ENCODE results near the gene HOXC9.

The HOXC9 gene

GRCh38 chr12:54010972-54011664, 11.2 kb downstream of the HOXC9 start:
- Mint-ChIP-seq H3K27ac (no peak overlapping the region), H3K36me3 (peaks cover 2% of the 10 kb centered on the region), H3K4me3 (no peak overlapping the region), H3K9me3 (no peaks in the 10 kb centered on the region), H3K27me3 (peaks cover 100% of the 10 kb centered on the region), H3K4me1 (peaks cover 25% of the 10 kb centered on the region)
- CTCF ChIA-PET: interaction anchor here (1.2 kb wide), 1 partner anchor 190 kb away, joined by 5 read pairs; no protein-coding TSS in a partner anchor
- DNase-seq: no peak

- Mint-ChIP-seq H3K27ac (no peak overlapping the region), H3K9me3 (no peaks in the 10 kb centered on the region), H3K4me1 (peaks cover 18% of the 10 kb centered on the region), H3K36me3 (no peaks in the 10 kb centered on the region), H3K4me3 (no peak overlapping the region), H3K27me3 (peaks cover 100% of the 10 kb centered on the region)
- no peak for DNase-seq
- CTCF ChIA-PET: interaction anchor here (1.0 to 2.4 kb wide), 4 partner anchors 27 to 196 kb away, joined by 3 to 9 read pairs (median 4); partner anchors contain the start of gene HOXC10
Observed at GRCh38 chr12:54011665-54012532, 11.9 kb downstream of the HOXC9 start.

GRCh38 chr12:54012631-54013409, 12.9 kb downstream of the HOXC9 start:
- peaks cover 24% of the 10 kb centered on the region for H3K4me1 Mint-ChIP-seq
- no peak overlapping the region for H3K4me3 Mint-ChIP-seq
- no peaks in the 10 kb centered on the region for H3K9me3 Mint-ChIP-seq
- no peak overlapping the region for H3K27ac Mint-ChIP-seq
- CTCF ChIA-PET: interaction anchor here (1.0 to 2.4 kb wide), 3 partner anchors 28 to 195 kb away, joined by 3 to 9 read pairs (median 3); partner anchors contain the start of gene HOXC10
- DNase-seq: no peak
- H3K27me3 Mint-ChIP-seq: peaks cover 100% of the 10 kb centered on the region
- no peaks in the 10 kb centered on the region for H3K36me3 Mint-ChIP-seq

- Mint-ChIP-seq H3K4me1 (peaks cover 27% of the 10 kb centered on the region), H3K9me3 (no peaks in the 10 kb centered on the region), H3K27ac (no peak overlapping the region), H3K4me3 (no peak overlapping the region), H3K27me3 (peaks cover 100% of the 10 kb centered on the region), H3K36me3 (no peaks in the 10 kb centered on the region)
- CTCF ChIA-PET: interaction anchor here (0.7 to 2.4 kb wide), 2 partner anchors 176 to 193 kb away, joined by 4 to 9 read pairs; no protein-coding TSS in a partner anchor
- DNase-seq: no peak
Observed at GRCh38 chr12:54014377-54015017, 14.5 kb downstream of the HOXC9 start.

GRCh38 chr12:54015018-54015931, 15.3 kb downstream of the HOXC9 start:
- Mint-ChIP-seq H3K9me3 (no peaks in the 10 kb centered on the region), H3K27me3 (peaks cover 100% of the 10 kb centered on the region), H3K4me3 (no peak overlapping the region), H3K36me3 (no peaks in the 10 kb centered on the region), H3K27ac (no peak overlapping the region), H3K4me1 (peaks cover 30% of the 10 kb centered on the region)
- no peak for DNase-seq
- CTCF ChIA-PET: interaction anchor here (0.9 to 1.2 kb wide), 2 partner anchors 16 to 192 kb away, joined by 3 to 5 read pairs; no protein-coding TSS in a partner anchor

- CTCF ChIA-PET: interaction anchor here (1.2 to 2.2 kb wide), 4 partner anchors 10 to 203 kb away, joined by 3 to 22 read pairs (median 6); partner anchors contain the start of gene HOXC5
- H3K36me3 Mint-ChIP-seq: no peaks in the 10 kb centered on the region
- no peak overlapping the region for H3K27ac Mint-ChIP-seq
- H3K9me3 Mint-ChIP-seq: no peaks in the 10 kb centered on the region
- H3K4me3 Mint-ChIP-seq: no peak overlapping the region
- peaks cover 29% of the 10 kb centered on the region for H3K4me1 Mint-ChIP-seq
- no peak for DNase-seq
- H3K27me3 Mint-ChIP-seq: peaks cover 100% of the 10 kb centered on the region
Observed at GRCh38 chr12:54016051-54016450, 16.1 kb downstream of the HOXC9 start.

GRCh38 chr12:54016478-54016964, 16.6 kb downstream of the HOXC9 start:
- Mint-ChIP-seq H3K4me3 (no peak overlapping the region), H3K36me3 (no peaks in the 10 kb centered on the region), H3K9me3 (no peaks in the 10 kb centered on the region), H3K27me3 (peaks cover 100% of the 10 kb centered on the region), H3K4me1 (peaks cover 26% of the 10 kb centered on the region), H3K27ac (no peak overlapping the region)
- CTCF ChIA-PET: interaction anchor here (0.9 to 2.2 kb wide), 6 partner anchors 9 to 202 kb away, joined by 3 to 22 read pairs (median 6); partner anchors contain the start of gene HOXC5
- no peak for DNase-seq

GRCh38 chr12:54017027-54017788, 17.2 kb downstream of the HOXC9 start:
- Mint-ChIP-seq H3K27ac (no peak overlapping the region), H3K4me1 (peaks cover 26% of the 10 kb centered on the region), H3K4me3 (peak overlapping the region; percentile 73), H3K27me3 (peaks cover 100% of the 10 kb centered on the region), H3K36me3 (no peaks in the 10 kb centered on the region), H3K9me3 (no peaks in the 10 kb centered on the region)
- CTCF ChIA-PET: interaction anchor here (0.9 to 2.2 kb wide), 7 partner anchors 9 to 202 kb away, joined by 3 to 22 read pairs (median 5); partner anchors contain the start of gene HOXC5
- DNase-seq: no peak

- H3K27me3 Mint-ChIP-seq: peaks cover 100% of the 10 kb centered on the region
- peak overlapping the region; percentile 73 for H3K4me3 Mint-ChIP-seq
- peaks cover 26% of the 10 kb centered on the region for H3K4me1 Mint-ChIP-seq
- no peak overlapping the region for H3K27ac Mint-ChIP-seq
- no peaks in the 10 kb centered on the region for H3K9me3 Mint-ChIP-seq
- CTCF ChIA-PET: interaction anchor here (1.0 to 2.2 kb wide), 5 partner anchors 12 to 197 kb away, joined by 3 to 22 read pairs (median 8); partner anchors contain the start of gene HOXC5
- peak; percentile 80 for DNase-seq
- H3K36me3 Mint-ChIP-seq: no peaks in the 10 kb centered on the region
Observed at GRCh38 chr12:54017878-54018467, 18.0 kb downstream of the HOXC9 start.

- Mint-ChIP-seq H3K27me3 (peaks cover 100% of the 10 kb centered on the region), H3K36me3 (no peaks in the 10 kb centered on the region), H3K27ac (no peak overlapping the region), H3K4me3 (peak overlapping the region; percentile 73), H3K4me1 (peaks cover 26% of the 10 kb centered on the region), H3K9me3 (no peaks in the 10 kb centered on the region)
- DNase-seq: no peak
- CTCF ChIA-PET: no interaction called here
Observed at GRCh38 chr12:54018468-54018984, 18.6 kb downstream of the HOXC9 start.

- peaks cover 100% of the 10 kb centered on the region for H3K27me3 Mint-ChIP-seq
- H3K9me3 Mint-ChIP-seq: no peaks in the 10 kb centered on the region
- no peak for DNase-seq
- CTCF ChIA-PET: no interaction called here
- H3K4me1 Mint-ChIP-seq: peaks cover 26% of the 10 kb centered on the region
- H3K27ac Mint-ChIP-seq: no peak overlapping the region
- no peaks in the 10 kb centered on the region for H3K36me3 Mint-ChIP-seq
- no peak overlapping the region for H3K4me3 Mint-ChIP-seq
Observed at GRCh38 chr12:54019091-54019811, 19.3 kb downstream of the HOXC9 start.

All from activated naive CD4-positive, alpha-beta T cell treated with anti-CD3 and anti-CD28 coated beads, Interleukin-2, amount 10 ng/mL, durations not matched to agents 7 days and 5 days (primary cell).